Adrenal gland (tissue), 12 donors: ENCODE data around the gene TFF3. TPM values are rescaled to one million over a fixed set of nuclear protein-coding genes. Genes with fewer than 3 reads are reported as not detected.

Source experiments
- DNase-seq, 7 donors: peaks; one replicate each; pipeline ENCODE4 v3.0.0-alpha.2; 2019 to 2020
- H3K27ac ChIP-seq, 5 donors: fragments of 200-600 bp; sonication (generic) in 4 of 5; 1 replicate in 3 of 5; 2 replicates in 2 of 5; pipeline versions ENCODE4 v1.5.1 to v1.8.0; 2016 to 2020; ENCODE audit warnings: mild to moderate bottlenecking in 1 of 5
- H3K27me3 ChIP-seq: fragments of 200-600 bp; 2 replicates; pipeline ENCODE4 v1.8.0; 2021
- H3K36me3 ChIP-seq, 2 donors: fragments of 200-600 bp; replicated peaks in 1 of 2; 1 replicate in 1 of 2; 2 replicates in 1 of 2; pipeline versions ENCODE4 v1.5.1 to v1.8.0; 2018 to 2022
- H3K4me1 ChIP-seq, 2 donors: fragments of 200-600 bp; replicated peaks in 1 of 2; 1 replicate in 1 of 2; 2 replicates in 1 of 2; pipeline versions ENCODE4 v1.5.1 to v1.8.0; 2018 to 2021
- H3K4me3 ChIP-seq, 4 donors: fragments of 200-600 bp; sonication (generic) in 3 of 4; one replicate each; pipeline ENCODE4 v1.5.1; 2016 to 2018
- H3K9me3 ChIP-seq, 3 donors: fragments of 200-600 bp; sonication (generic) in 1 of 3; replicated peaks in 1 of 3; 1 replicate in 2 of 3; 2 replicates in 1 of 3; pipeline versions ENCODE4 v1.5.1 to v1.8.0; 2016 to 2021
- CTCF ChIP-seq, 6 experiments: fragments of 450-650 bp in 4 of 6; fragments of 200-600 bp in 2 of 6; sonication (generic) in 1 of 6; IDR thresholded peaks; 1 replicate in 5 of 6; 2 replicates in 1 of 6; pipeline versions ENCODE4 v1.5.1 to v1.8.0; 2016 to 2021; ENCODE audit warnings: antibody characterized with exemption in 6 of 6, mild to moderate bottlenecking in 2 of 6, moderate library complexity in 1 of 6
- POLR2A ChIP-seq, 2 donors: fragments of 450-650 bp; IDR thresholded peaks; one replicate each; pipeline ENCODE4 v1.6.1; 2017; ENCODE audit warnings: antibody characterized with exemption in 2 of 2, mild to moderate bottlenecking in 2 of 2, moderate library complexity in 1 of 2
- WGBS, 4 donors: extraction: QIAGEN DNeasy Blood & Tissue Kit in 2 of 4; methylation state at CpG; one replicate each; pipeline versions ENCODE4 v1.1.5 to v1.1.7; 2013 to 2017; 5-methylcytosine and 5-hydroxymethylcytosine counted together
- intact Hi-C, 2 donors: fragments of 100-400 bp; cut with DNase I; formaldehyde crosslinking; loops; one replicate each; pipeline versions ENCODE4 v1.14.1 to v1.15.0; 2022 to 2023
- polyA plus RNA-seq, 3 donors: library from polyadenylated mRNA; stranded (reverse); fragments of 200-250 nt in 2 of 3; fragments of 350-450 nt in 1 of 3; fragmentation: Illumina TruSeq in 1 of 3; extraction: RNeasy Lipid Tissue Mini Kit (QIAGEN cat#74804) in 1 of 3; gene quantifications; one replicate each; pipeline ENCODE4 v1.2.3, GENCODE V29; 2013 to 2014
- total RNA-seq, 9 donors: library from RNA; depleted of rRNA in 4 of 9; stranded (reverse); fragments of >200 nt in 4 of 9; fragments of 120-200 nt in 1 of 9; fragmentation: NEBNext Ultra II Directional in 1 of 9; extraction: Animal tissue kit (Norgen Biotek cat#: 25700) in 1 of 9; gene quantifications; one replicate each; pipeline versions ENCODE4 v1.1.0 to v1.2.4, GENCODE V29; 2013 to 2023
- donor health status: healthy with polysubstance abuse.
- donor health status: Bipolar disorder and iron deficiency.
- donor health status: DM: yes; HTN: yes; CAD: no.
- donor health status: DM: no; HTN: no; CAD: no.
- donor health status: DM: no; HTN: no; CAD: no.
- donor health status: DM: yes; HTN: yes; CAD: no.

TFF3 gene
- total and polyA plus RNA-seq, 12 donors, result 1.2 to 42.3 (median 11.1) TPM

GRCh38 chr21:42300045-42300583, 15.1 kb downstream of the TFF3 start:
- TF ChIP-seq POLR2A (IDR thresholded peaks at IDR 0.05) (no peak), CTCF (IDR thresholded peaks at IDR 0.05) (no peak)
- no peaks in the 10 kb centered on the region for H3K4me1 ChIP-seq
- H3K4me3 ChIP-seq, result no peak overlapping the region
- H3K36me3 ChIP-seq, result peaks cover 0 to 18% of the 10 kb centered on the region in 2 donors
- H3K27me3 ChIP-seq, result no peaks in the 10 kb centered on the region
- H3K27ac ChIP-seq, result no peak overlapping the region
- 81 to 91% (median 85%) methylated on average over 7 of the region's 7 CpGs for WGBS, 4 donors
- DNase-seq, result no peak
- intact Hi-C loops, result loop anchor here (10.0 kb wide), 2 partner anchors 155 kb away; no protein-coding TSS in a partner anchor
- H3K9me3 ChIP-seq, result no peaks in the 10 kb centered on the region

- 83 to 93% (median 87%) methylated on average over 16 to 20 of the region's 20 CpGs for WGBS, 4 donors
- no peaks in the 10 kb centered on the region for H3K4me1 ChIP-seq
- H3K4me3 ChIP-seq, result no peak overlapping the region
- no peaks in the 10 kb centered on the region for H3K27me3 ChIP-seq
- peaks cover 0 to 22% of the 10 kb centered on the region in 2 donors for H3K36me3 ChIP-seq
- intact Hi-C loops, result loop anchor here (10.0 kb wide), 2 partner anchors 155 kb away; no protein-coding TSS in a partner anchor
- H3K9me3 ChIP-seq, result no peaks in the 10 kb centered on the region
- DNase-seq, result no peak
- TF ChIP-seq POLR2A (IDR thresholded peaks at IDR 0.05), result no peak
- TF ChIP-seq CTCF (IDR thresholded peaks at IDR 0.05), result no peak
- H3K27ac ChIP-seq, result no peak overlapping the region
These were observed 15.7 kb downstream of the TFF3 start for GRCh38 chr21:42299324-42300044.

GRCh38 chr21:42298657-42299056, 16.6 kb downstream of the TFF3 start:
- Histone ChIP-seq H3K9me3 (no peaks in the 10 kb centered on the region), H3K27ac (no peak overlapping the region), H3K27me3 (no peaks in the 10 kb centered on the region), H3K4me3 (no peak overlapping the region), H3K36me3 (peaks cover 0 to 28% of the 10 kb centered on the region in 2 donors), H3K4me1 (no peaks in the 10 kb centered on the region)
- intact Hi-C loops, result no loop called here
- TF ChIP-seq CTCF (IDR thresholded peaks at IDR 0.05) (no peak), POLR2A (IDR thresholded peaks at IDR 0.05) (no peak)
- WGBS, 4 donors, result 81 to 90% (median 84%) methylated on average over 3 to 5 of the region's 5 CpGs
- no peak for DNase-seq

GRCh38 chr21:42298237-42298636, 17.0 kb downstream of the TFF3 start:
- no peaks in the 10 kb centered on the region for H3K27me3 ChIP-seq
- TF ChIP-seq POLR2A (IDR thresholded peaks at IDR 0.05) (no peak), CTCF (IDR thresholded peaks at IDR 0.05) (no peak)
- 77 to 82% (median 80%) methylated on average over 6 of the region's 6 CpGs for WGBS, 4 donors
- no peaks in the 10 kb centered on the region for H3K9me3 ChIP-seq
- no peaks in the 10 kb centered on the region for H3K4me1 ChIP-seq
- no peak overlapping the region for H3K27ac ChIP-seq
- H3K4me3 ChIP-seq, result no peak overlapping the region
- H3K36me3 ChIP-seq, result peaks cover 0 to 28% of the 10 kb centered on the region in 2 donors
- DNase-seq, result no peak
- intact Hi-C loops, result no loop called here
